HG03558 (cell line): ENCODE data around the gene SPEM3.
"Not testable (repeated sequence)": the region's sequence is repeated elsewhere in the genome, so short reads cannot be mapped to it uniquely, and the experiment has no call there.

Source experiments
- ATAC-seq: cut with Tn5 transposase; IDR thresholded peaks from one replicate; pipeline ENCODE4 v1.9.1; 2021; ENCODE audit warnings: moderate number of reproducible peaks; ENCODE audit not compliant: unreplicated experiment; ENCODE audit errors: extremely low read depth

SPEM3 gene

GRCh38 chr17:7468290-7468689 is 39.6 kb downstream of the SPEM3 start:
- ATAC-seq: no peak

- no peak for ATAC-seq
Measured at GRCh38 chr17:7468804-7469389, 40.2 kb downstream of the SPEM3 start.

GRCh38 chr17:7469843-7470242 is 41.2 kb downstream of the SPEM3 start:
- not testable (repeated sequence) for ATAC-seq

- ATAC-seq: not testable (repeated sequence)
Measured at GRCh38 chr17:7470457-7470973, 41.9 kb downstream of the SPEM3 start.

- no peak for ATAC-seq
Measured at GRCh38 chr17:7471729-7472128, 43.1 kb downstream of the SPEM3 start.

- ATAC-seq: not testable (repeated sequence)
Measured at GRCh38 chr17:7474767-7475166, 46.1 kb downstream of the SPEM3 start.

DNA sequence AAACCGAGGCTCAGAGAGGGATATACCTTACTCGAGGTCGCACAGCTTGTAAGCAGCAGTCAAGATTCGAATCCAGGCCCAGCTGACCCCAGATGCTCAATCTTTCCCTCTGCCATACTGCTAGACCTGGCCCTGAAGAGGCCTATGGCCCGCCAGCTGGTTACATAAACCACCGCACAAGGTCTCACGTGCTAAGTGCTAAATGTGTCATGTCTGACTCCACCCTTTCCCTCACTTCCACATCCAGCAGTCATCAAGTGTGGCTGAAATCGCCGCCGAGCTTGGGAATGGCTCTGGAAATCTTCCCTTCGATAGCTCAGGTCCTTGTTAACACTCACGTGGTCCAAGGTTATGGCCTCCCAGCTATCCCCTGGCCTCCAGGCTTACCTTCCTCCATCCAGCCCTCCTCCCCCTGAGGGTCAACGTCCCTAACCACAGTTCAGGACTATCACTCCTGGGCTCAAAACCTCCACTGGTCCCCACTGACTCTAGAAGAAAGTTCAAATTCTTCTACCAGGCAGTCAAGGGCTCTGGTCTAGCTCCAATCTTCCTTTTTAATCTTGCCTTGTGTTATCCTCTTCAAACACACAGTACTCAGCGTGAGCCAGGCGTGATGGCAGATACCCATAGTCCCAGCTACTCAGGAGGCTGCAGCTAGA is 47.2 kb downstream of the SPEM3 start:
- no peak for ATAC-seq

GRCh38 chr17:7476494-7476893 is 47.8 kb downstream of the SPEM3 start:
- ATAC-seq: no peak

DNA sequence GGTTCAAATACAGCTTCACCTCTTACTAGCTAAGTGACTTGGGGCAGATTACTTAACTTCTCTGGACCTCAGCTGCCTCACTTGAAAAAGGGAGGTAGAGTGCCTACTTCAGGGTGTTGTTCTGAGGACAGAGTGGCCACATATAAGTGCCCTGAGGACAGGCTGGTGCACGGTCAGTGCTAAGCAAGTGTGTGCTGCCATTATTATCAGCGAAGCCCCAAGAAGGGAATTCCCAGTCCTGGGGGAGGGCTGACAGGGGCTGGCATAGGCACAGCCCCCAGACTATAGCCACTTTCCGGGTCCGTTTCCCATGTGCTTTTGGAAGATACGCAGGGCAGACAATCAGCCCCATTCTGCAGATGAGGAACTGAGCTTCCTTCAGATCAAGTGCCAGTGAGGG is 48.3 kb downstream of the SPEM3 start:
- ATAC-seq: no peak

DNA sequence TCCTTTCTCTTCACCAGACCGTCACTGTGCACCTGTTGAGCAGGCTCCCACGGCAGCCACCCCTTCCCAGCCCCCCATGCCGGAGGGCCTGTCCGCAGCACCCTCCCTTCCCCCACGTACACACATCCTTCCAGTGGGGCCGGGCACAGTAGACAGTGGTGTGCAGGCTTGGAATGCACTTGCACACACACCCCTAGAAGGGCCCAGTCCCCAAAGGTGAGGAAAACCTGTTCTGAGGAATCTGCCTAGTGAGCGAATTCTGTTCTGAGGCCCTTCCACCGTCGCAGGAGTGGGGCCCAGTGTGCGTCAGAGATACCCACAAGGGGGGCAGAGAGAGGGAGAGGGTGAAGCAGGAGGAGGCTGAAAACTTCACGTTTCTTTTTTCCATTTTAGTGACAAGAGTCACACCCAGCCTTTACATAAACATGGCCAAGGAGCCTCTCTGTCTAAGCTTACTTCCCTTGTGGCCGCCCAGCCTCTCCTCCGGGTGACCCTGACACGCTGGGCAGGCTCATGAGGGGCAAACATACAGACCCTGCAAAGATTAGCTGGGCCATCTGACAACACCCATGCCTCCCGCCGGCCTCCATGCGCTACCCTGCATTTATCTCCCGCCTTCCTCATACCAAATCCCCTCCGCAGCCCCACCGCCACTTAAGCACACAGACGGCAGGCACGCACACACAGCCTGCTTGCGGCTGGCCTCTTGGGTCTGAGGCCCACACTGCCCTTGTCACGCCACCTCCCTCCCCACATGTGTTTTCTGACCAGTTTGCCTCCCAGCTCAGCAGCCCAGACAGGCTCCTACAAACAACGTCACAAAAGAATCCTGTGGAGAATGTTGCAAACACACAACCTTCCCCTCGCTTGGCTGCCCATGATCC is 49.0 kb downstream of the SPEM3 start:
- no peak for ATAC-seq

GRCh38 chr17:7478276-7479212 is 49.9 kb downstream of the SPEM3 start:
- no peak for ATAC-seq

DNA sequence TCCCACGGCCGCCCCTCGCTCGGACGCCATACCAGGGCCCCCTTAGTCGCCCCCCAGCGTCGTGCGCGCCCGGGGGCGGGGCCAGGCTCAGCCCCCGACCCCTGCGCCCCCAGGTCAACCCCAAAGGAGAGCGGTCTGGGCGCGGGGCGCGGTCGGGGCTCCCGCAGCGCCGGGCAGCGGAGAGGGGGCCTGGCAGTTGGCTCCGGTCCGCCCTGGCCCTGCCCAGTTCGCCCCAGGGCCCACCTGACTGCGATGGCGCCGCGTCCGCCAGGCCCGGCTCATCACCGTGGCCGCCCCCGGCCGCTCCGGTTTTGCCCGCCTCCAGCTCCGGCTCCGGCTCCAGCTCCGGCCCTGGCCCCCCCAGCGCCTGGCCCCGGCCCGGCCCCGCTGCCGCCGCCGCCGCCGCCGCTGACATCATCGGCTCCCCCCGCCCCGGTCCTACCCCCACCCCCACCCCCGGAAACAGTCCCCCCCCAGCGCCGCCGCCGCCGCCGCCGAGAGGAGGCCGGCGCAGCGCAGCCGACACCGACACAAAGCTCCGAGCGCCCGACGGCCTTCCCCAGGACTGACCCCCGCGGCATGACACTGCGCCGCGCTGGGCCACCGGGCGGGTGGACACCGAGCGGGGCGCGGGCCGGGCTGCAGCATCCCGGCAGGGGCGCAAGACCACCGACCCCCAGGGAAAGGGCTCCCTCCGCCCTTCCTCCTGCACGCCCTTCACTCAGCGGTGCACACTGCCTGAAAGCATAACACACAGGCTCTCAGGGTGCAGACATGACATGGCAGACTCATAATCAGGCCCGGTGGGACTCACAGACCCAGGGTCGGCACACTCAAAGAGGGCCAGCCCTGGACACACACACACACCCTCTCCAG is 50.8 kb downstream of the SPEM3 start, which contains the start of gene ZBTB4:
Gene ZBTB4, minus strand, starts transcription at position 419 of the 876 bp plus-strand sequence. CDS start 12,830 bp downstream, outside the sequence.
- no peak for ATAC-seq

- no peak for ATAC-seq
Measured at GRCh38 chr17:7480089-7480384, 51.4 kb downstream of the SPEM3 start.

GRCh38 chr17:7481275-7481674 is 52.6 kb downstream of the SPEM3 start, which contains the start of gene SLC35G6:
SLC35G6 (plus strand) TSS chr17:7481446; CDS start chr17:7481517, 71 bp downstream.
- ATAC-seq: not testable (repeated sequence)

DNA sequence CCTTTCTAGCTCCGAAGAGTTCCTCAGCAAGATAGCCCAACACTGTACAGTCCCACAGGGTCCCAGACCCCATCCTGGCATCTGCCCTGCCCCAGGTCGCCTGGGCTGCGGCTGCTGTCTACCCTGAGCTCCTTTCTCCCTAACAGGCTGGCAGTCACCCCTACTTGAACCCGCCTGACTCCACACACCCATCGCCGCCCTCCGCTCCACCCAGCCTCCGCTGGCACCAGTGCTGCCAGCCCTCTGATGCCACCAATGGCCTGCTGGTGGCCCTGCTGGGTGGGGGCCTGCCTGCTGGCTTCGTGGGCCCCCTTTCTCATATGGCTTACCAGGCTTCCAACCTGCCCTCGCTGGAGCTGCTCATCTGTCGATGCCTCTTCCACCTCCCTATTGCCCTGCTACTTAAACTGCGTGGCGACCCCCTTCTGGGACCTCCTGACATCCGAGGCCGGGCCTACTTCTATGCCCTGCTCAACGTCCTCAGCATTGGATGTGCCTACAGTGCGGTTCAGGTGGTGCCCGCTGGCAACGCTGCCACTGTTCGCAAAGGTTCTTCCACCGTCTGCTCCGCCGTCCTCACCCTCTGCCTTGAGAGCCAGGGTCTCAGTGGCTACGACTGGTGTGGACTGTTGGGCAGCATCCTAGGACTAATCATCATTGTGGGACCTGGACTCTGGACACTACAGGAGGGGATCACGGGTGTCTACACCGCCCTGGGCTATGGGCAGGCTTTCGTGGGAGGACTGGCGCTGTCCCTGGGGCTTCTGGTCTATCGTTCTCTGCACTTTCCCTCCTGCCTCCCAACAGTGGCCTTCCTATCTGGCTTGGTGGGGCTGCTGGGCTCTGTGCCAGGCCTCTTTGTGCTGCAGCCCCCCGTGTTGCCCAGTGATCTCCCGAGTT is 53.4 kb downstream of the SPEM3 start:
- not testable (repeated sequence) for ATAC-seq
